HEK293T (cell line): Measurements from ENCODE around the gene C2CD4A.

ENCODE experiments used
- CTBP1 ChIP-seq: fragments of 450-650 bp; IDR thresholded peaks from 2 replicates; pipeline ENCODE4 v1.6.1; 2016; ENCODE audit warnings: borderline replicate concordance
- FOXA1 ChIP-seq: fragments of 450-650 bp; IDR thresholded peaks from 2 replicates; pipeline ENCODE4 v1.6.1; 2016; ENCODE audit warnings: mild to moderate bottlenecking
- FOXK2 ChIP-seq: fragments of 450-650 bp; IDR thresholded peaks from 2 replicates; pipeline ENCODE4 v1.6.1; 2016; ENCODE audit warnings: mild to moderate bottlenecking
- FOXM1 ChIP-seq: fragments of 450-650 bp; IDR thresholded peaks from 2 replicates; pipeline ENCODE4 v1.6.1; 2017; ENCODE audit warnings: mild to moderate bottlenecking, borderline replicate concordance
- HDGF ChIP-seq: fragments of 450-650 bp; IDR thresholded peaks from 2 replicates; pipeline ENCODE4 v1.6.1; 2017; ENCODE audit warnings: antibody characterized with exemption, borderline replicate concordance

GRCh38 chr15:62107571-62108121, 40.9 kb downstream of the C2CD4A start:
- no peak for TF ChIP-seq FOXA1
- no peak for TF ChIP-seq FOXK2
- no peak for TF ChIP-seq CTBP1
- no peak for TF ChIP-seq FOXM1
- no peak for TF ChIP-seq HDGF
